ENCODE results near the gene SPAG16.

- TF ChIP-seq SIN3A (IDR thresholded peaks at IDR 0.05; ENCODE audit: borderline replicate concordance, insufficient read depth, low read length) (no peak), POLR2AphosphoS5 (IDR thresholded peaks at IDR 0.05; ENCODE audit: low read depth, low read length) (no peak), TAF1 (IDR thresholded peaks at IDR 0.05; ENCODE audit: borderline replicate concordance, insufficient read depth, low read length) (no peak)
These were observed 12.0 kb downstream of the SPAG16 start for GRCh38 chr2:213296270-213296669.
